GM12873 (cell line): ENCODE measurements around the gene RNASE11.

ENCODE experiments used
- CTCF ChIP-seq: IDR thresholded peaks from 2 replicates; pipeline ENCODE4 v1.5.1; 2012; ENCODE audit warnings: low read depth, mild to moderate bottlenecking, moderate library complexity, low read length, control low read depth; ENCODE audit not compliant: insufficient read depth; ENCODE audit errors: missing control alignments

Gene RNASE11

GRCh38 chr14:20583142-20583541 is 4.7 kb downstream of the RNASE11 start:
- no peak for TF ChIP-seq CTCF

GRCh38 chr14:20580242-20580641 is 7.6 kb downstream of the RNASE11 start:
- no peak for TF ChIP-seq CTCF

- TF ChIP-seq CTCF, result no peak
Measured at GRCh38 chr14:20578784-20579502, 8.9 kb downstream of the RNASE11 start.

GRCh38 chr14:20578325-20578724 is 9.5 kb downstream of the RNASE11 start:
- no peak for TF ChIP-seq CTCF

- TF ChIP-seq CTCF, result no peak
Measured at GRCh38 chr14:20569066-20569465, 18.7 kb downstream of the RNASE11 start.

- no peak for TF ChIP-seq CTCF
Measured at GRCh38 chr14:20568393-20568792, 19.4 kb downstream of the RNASE11 start.

GRCh38 chr14:20564501-20564997 is 23.3 kb downstream of the RNASE11 start:
- no peak for TF ChIP-seq CTCF

GRCh38 chr14:20563971-20564370 is 23.8 kb downstream of the RNASE11 start:
- TF ChIP-seq CTCF, result no peak
